ENCODE results near the gene NRARP.

GRCh38 chr9:137318602-137319001 is 16.5 kb upstream of the NRARP start:
- TF ChIP-seq, protein P1, sequence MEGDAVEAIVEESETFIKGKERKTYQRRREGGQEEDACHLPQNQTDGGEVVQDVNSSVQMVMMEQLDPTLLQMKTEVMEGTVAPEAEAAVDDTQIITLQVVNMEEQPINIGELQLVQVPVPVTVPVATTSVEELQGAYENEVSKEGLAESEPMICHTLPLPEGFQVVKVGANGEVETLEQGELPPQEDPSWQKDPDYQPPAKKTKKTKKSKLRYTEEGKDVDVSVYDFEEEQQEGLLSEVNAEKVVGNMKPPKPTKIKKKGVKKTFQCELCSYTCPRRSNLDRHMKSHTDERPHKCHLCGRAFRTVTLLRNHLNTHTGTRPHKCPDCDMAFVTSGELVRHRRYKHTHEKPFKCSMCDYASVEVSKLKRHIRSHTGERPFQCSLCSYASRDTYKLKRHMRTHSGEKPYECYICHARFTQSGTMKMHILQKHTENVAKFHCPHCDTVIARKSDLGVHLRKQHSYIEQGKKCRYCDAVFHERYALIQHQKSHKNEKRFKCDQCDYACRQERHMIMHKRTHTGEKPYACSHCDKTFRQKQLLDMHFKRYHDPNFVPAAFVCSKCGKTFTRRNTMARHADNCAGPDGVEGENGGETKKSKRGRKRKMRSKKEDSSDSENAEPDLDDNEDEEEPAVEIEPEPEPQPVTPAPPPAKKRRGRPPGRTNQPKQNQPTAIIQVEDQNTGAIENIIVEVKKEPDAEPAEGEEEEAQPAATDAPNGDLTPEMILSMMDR (IDR thresholded peaks at IDR 0.05) = no peak
- no peak for TF ChIP-seq EZH2 (IDR thresholded peaks at IDR 0.05; ENCODE audit: borderline replicate concordance, insufficient read depth, low read depth, low read length, poor library complexity, severe bottlenecking)
